ENCODE measurements around the gene OLA1. TPM values are rescaled to one million over a fixed set of nuclear protein-coding genes. Genes with fewer than 3 reads are reported as not detected.

OLA1 gene
- polyA plus RNA-seq, 1 donor (not counting 4 experiments of a cell fraction or from before 2014, with no cell fraction given), result 217 TPM

DNA sequence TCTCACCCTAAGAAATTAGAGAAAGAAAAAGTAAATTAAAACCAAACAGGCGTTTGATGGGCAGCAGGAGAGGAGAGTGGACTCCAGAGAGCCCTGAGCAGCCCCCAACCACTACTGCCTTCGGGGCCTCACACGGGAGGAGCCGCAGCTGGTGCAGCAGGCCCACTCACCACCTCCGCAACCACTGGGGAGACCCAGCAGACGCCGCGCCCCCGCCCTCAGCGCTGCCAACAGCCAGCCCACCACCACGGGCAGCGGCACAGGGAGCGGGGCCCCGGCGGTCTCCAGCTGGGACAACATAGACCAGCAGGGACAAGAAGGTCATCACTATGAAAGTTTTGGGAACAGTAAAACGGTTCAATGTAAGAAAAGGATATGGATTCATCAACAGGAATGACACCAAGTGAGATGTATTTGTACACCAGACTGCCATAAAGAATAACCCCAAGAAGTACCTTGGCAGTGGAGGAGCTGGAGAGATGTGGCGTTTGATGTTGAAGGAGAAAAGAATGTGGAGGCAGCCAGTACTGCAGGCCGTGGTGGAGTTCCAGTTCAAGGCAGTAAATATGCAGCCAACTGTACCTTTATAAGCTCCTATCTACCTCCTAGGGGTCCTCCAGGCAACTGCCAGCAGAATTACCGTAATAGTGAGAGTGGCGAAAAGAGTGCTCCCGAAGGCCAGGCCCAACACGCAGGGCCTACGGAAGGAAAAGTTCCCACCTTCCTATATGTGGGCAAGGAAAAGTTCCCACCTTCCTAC lies 76.5 kb downstream of the OLA1 start:
- TF ChIP-seq EZH2 (IDR thresholded peaks at IDR 0.05; ENCODE audit: low read length), result no peak
- TF ChIP-seq, protein P1, sequence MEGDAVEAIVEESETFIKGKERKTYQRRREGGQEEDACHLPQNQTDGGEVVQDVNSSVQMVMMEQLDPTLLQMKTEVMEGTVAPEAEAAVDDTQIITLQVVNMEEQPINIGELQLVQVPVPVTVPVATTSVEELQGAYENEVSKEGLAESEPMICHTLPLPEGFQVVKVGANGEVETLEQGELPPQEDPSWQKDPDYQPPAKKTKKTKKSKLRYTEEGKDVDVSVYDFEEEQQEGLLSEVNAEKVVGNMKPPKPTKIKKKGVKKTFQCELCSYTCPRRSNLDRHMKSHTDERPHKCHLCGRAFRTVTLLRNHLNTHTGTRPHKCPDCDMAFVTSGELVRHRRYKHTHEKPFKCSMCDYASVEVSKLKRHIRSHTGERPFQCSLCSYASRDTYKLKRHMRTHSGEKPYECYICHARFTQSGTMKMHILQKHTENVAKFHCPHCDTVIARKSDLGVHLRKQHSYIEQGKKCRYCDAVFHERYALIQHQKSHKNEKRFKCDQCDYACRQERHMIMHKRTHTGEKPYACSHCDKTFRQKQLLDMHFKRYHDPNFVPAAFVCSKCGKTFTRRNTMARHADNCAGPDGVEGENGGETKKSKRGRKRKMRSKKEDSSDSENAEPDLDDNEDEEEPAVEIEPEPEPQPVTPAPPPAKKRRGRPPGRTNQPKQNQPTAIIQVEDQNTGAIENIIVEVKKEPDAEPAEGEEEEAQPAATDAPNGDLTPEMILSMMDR (optimal IDR thresholded peaks at IDR 0.05 in 1 of 3, IDR thresholded peaks at IDR 0.05 in 1 of 3, conservative IDR thresholded peaks at IDR 0.05 in 1 of 3; ENCODE audit: extremely low read depth in 1 of 3, insufficient read depth in 2 of 3, low read length in 3 of 3), result no peak
- Histone ChIP-seq H3K79me2 (ENCODE audit: control insufficient read depth, insufficient read depth, low read length) (peaks cover 68% of the 10 kb centered on the region), H3K9ac (ENCODE audit: control insufficient read depth, extremely low read depth, insufficient read depth, low read length) (no peak overlapping the region), H3K4me1 (ENCODE audit: control insufficient read depth, extremely low read depth, insufficient read depth, low read length) (peaks cover 7% of the 10 kb centered on the region), H3K9me1 (ENCODE audit: control insufficient read depth, extremely low read depth, insufficient read depth, low read length) (no peaks in the 10 kb centered on the region), H3K27me3 (ENCODE audit: control insufficient read depth, extremely low read depth, insufficient read depth, low read length) (no peaks in the 10 kb centered on the region), H3K4me3 (ENCODE audit: control insufficient read depth in 2 of 3, extremely low read depth in 1 of 3, insufficient read depth in 2 of 3, low read depth in 1 of 3, low read length in 3 of 3) (no peak overlapping the region), H3K27ac (ENCODE audit: control insufficient read depth, insufficient read depth, low read length) (no peak overlapping the region), H4K20me1 (ENCODE audit: control insufficient read depth, extremely low read depth, insufficient read depth, low read length) (no peaks in the 10 kb centered on the region), H3K9me3 (ENCODE audit: control insufficient read depth, low read depth, low read length) (peaks cover 1% of the 10 kb centered on the region), H3K36me3 (ENCODE audit: control insufficient read depth in 2 of 2, extremely low read depth in 1 of 2, insufficient read depth in 2 of 2, low read length in 2 of 2) (peaks cover 3 to 7% of the 10 kb centered on the region in 2 experiments), H3K4me2 (ENCODE audit: control insufficient read depth, extremely low read depth, insufficient read depth, low read depth, low read length) (no peak overlapping the region), H2AFZ (ENCODE audit: control insufficient read depth, low read length) (no peak overlapping the region)
- DNase-seq (ENCODE audit: low read depth, low spot score) (no peak), FAIRE-seq (no peak)
- dilution Hi-C loops (cut with MboI; ENCODE audit: extremely low pct_ligation_motif_present, low sequenced_read_pairs), result no loop called here

DNA sequence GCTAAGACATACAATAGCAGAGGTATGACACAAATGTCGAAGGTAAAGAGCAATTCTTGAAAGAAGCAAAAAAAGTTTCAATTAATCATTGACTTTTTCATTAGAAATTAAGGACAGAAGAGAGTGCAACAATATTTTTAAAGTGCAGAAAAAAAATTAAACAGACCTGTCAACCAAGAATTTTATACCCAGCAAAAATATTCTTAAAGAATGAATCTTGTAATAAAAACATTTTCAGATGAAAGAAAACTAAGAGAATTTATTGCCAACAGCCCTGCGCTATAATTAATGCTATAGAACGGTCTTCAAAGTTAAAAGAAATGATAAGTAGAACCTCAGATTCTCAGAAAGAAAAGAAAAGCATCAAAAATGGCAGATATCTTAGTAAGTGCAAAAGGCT lies 79.0 kb downstream of the OLA1 start:
- H3K9me1 ChIP-seq (ENCODE audit: control insufficient read depth, extremely low read depth, insufficient read depth, low read length), result no peaks in the 10 kb centered on the region
- dilution Hi-C loops (cut with MboI; ENCODE audit: extremely low pct_ligation_motif_present, low sequenced_read_pairs), result no loop called here
- no peak for FAIRE-seq
- H3K9ac ChIP-seq (ENCODE audit: control insufficient read depth, extremely low read depth, insufficient read depth, low read length), result no peak overlapping the region
- H3K4me3 ChIP-seq (ENCODE audit: control insufficient read depth in 2 of 3, extremely low read depth in 1 of 3, insufficient read depth in 2 of 3, low read depth in 1 of 3, low read length in 3 of 3), result no peak overlapping the region
- H3K4me2 ChIP-seq (ENCODE audit: control insufficient read depth, extremely low read depth, insufficient read depth, low read depth, low read length), result no peak overlapping the region
- H3K27ac ChIP-seq (ENCODE audit: control insufficient read depth, insufficient read depth, low read length), result no peak overlapping the region
- DNase-seq (ENCODE audit: low read depth, low spot score), result no peak
- no peaks in the 10 kb centered on the region for H3K4me1 ChIP-seq (ENCODE audit: control insufficient read depth, extremely low read depth, insufficient read depth, low read length)
- peaks cover 1% of the 10 kb centered on the region for H3K9me3 ChIP-seq (ENCODE audit: control insufficient read depth, low read depth, low read length)
- H3K36me3 ChIP-seq (ENCODE audit: control insufficient read depth in 2 of 2, extremely low read depth in 1 of 2, insufficient read depth in 2 of 2, low read length in 2 of 2), result peaks cover 3 to 7% of the 10 kb centered on the region in 2 experiments
- no peaks in the 10 kb centered on the region for H4K20me1 ChIP-seq (ENCODE audit: control insufficient read depth, extremely low read depth, insufficient read depth, low read length)
- H2AFZ ChIP-seq (ENCODE audit: control insufficient read depth, low read length), result no peak overlapping the region
- H3K79me2 ChIP-seq (ENCODE audit: control insufficient read depth, insufficient read depth, low read length), result peaks cover 58% of the 10 kb centered on the region
- H3K27me3 ChIP-seq (ENCODE audit: control insufficient read depth, extremely low read depth, insufficient read depth, low read length), result no peaks in the 10 kb centered on the region
- TF ChIP-seq EZH2 (IDR thresholded peaks at IDR 0.05; ENCODE audit: low read length), result no peak
- TF ChIP-seq, protein P1 (optimal IDR thresholded peaks at IDR 0.05 in 1 of 3, IDR thresholded peaks at IDR 0.05 in 1 of 3, conservative IDR thresholded peaks at IDR 0.05 in 1 of 3; ENCODE audit: extremely low read depth in 1 of 3, insufficient read depth in 2 of 3, low read length in 3 of 3), result no peak

All from keratinocyte (primary cell).